Activated gamma-delta T cell treated with anti-CD3 and anti-CD28 coated beads, Interleukin-2, amount 50 U/mL, for 16 hours (primary cell): ENCODE data around the gene RNF43.
"Not testable (repeated sequence)": the region's sequence is repeated elsewhere in the genome, so short reads cannot be mapped to it uniquely, and the experiment has no call there.

Experiments used
- DNase-seq: peaks from one replicate; pipeline ENCODE4 v3.0.0-alpha.2; 2020; ENCODE audit warnings: low read depth

RNF43 gene

GRCh38 chr17:58409432-58409831 is 7.9 kb downstream of the RNF43 start:
- no peak for DNase-seq

GRCh38 chr17:58403311-58403710 is 14.0 kb downstream of the RNF43 start:
- DNase-seq: no peak

- no peak for DNase-seq
These were observed 14.7 kb downstream of the RNF43 start for GRCh38 chr17:58402679-58403078.

GRCh38 chr17:58402047-58402446 is 15.3 kb downstream of the RNF43 start:
- no peak for DNase-seq

DNA sequence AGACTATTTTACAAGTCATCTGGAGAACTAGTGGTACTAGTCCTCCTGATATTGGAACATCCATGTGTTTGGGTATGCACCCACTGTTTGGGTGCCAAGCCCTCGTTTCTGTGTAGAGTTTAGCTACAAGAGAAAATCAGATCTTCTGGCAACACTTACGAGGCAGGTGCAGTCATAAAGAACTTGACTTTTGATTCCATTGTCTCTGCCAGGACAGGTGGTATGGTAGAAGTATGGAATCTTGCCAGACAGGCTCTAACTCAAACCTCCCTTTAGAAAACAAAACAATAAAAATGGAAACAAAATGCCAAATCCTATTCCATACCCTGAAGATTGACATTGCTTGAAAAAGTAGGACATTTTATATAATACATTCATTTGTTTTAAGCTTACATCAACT is 16.0 kb downstream of the RNF43 start:
- no peak for DNase-seq

DNA sequence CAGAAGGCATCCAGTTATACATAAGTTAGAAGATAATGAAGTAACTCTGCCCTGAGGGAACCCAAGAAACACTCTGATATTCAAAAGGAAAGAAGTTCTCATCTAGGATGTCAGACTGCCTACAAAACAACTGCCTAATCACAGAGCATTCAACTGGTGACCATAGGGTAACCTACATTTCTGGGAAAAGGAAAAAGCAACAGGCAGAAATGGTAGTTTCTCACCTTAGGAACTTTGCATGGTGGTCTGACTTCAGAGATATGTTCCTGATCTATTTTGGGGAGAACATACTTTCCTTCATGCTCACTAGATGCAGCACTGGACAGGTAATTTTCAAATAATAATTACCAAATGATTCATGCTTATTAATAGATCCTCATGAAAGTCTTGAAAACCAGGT is 16.5 kb downstream of the RNF43 start:
- DNase-seq: no peak

- DNase-seq: no peak
These were observed 17.4 kb downstream of the RNF43 start for GRCh38 chr17:58399974-58400373.

DNA sequence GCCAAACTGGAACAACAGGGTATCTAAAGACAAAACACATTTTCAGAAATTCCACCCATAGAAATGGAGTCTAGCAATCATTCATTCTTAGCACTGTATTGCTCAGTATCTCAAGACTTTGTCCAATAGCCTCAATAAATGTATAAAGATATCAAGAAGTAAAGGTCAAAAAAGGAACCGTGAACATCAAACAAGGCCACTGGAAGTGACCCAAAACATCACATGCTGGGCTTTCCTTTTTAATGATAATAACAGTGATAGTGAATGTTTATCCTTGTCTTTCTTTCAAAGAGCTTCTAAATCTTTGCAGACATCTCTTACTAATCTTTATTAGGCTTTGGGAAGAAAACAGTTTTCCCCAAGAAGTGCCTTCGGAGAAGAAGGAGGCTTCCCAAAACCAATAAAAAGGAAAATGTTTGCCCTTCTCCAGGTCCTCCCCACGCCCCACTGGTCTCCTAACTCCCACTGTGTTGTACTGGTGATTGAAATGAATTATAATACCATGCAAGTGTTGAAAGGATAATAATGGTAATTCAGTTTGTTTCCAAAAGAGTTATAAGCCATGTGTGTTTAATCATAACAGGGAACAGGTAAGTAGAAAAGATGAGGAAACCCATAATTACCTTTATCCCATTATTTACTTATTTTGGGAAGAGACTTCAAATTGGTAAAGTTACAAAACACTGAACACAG is 18.6 kb downstream of the RNF43 start:
- DNase-seq: no peak

DNA sequence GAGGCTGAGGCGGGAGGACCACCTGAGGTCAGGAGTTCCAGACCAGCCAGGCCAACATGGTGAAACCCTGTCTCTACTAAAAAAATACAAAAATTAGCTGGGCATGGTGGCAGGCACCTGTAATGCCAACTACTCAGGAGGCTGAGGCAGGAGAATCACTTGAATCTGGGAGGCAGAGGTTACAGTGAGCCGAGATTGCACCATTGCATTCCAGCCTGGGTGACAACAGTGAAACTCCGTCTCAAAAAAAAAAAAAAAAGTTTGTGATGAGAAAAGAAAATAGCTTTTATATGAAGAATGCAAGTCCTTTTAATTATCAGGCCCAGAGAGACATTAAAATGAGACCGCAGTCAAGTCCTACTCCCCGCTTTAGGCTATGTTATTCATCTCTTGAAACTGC is 19.9 kb downstream of the RNF43 start:
- not testable (repeated sequence) for DNase-seq

DNA sequence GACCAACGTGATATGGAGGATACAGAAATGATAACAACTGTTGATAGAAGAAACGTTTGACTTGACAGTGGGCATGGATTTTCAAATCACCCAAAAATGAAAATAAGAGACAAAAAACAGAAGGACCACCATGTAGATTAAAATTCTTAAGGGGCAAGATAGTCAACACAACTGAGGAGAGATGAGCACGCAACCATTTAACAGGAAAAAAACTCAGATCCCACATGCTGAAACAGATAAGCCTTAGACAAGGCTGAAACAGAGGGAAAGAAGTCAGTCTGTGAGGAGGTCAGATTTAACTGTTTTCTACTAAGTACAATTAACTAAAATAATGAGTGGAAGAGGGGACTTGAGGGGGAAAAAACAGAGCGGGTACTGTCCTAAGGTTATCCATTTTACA is 21.2 kb downstream of the RNF43 start:
- no peak for DNase-seq

GRCh38 chr17:58394534-58395223 is 22.7 kb downstream of the RNF43 start:
- no peak for DNase-seq

GRCh38 chr17:58391302-58391984 is 25.9 kb downstream of the RNF43 start:
- no peak for DNase-seq

DNA sequence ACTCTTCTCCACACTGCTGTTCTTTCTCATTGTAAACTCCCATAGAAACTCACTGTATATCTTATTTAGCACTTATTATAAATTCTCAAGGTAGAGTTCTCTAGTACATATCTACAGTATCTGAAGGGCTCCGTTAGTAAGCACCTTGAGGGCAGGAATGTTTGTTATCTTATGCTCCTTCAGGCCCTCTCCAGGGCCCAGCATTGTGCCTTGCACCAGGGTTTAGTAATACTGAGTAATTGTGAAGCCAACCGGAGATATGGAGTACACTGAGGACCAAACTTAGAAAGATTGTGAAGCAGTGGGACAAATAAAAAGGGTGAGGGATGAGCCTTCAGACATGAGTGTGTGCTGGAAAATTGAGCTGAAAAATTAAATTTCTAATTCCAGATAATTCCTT is 26.4 kb downstream of the RNF43 start:
- DNase-seq: no peak

DNA sequence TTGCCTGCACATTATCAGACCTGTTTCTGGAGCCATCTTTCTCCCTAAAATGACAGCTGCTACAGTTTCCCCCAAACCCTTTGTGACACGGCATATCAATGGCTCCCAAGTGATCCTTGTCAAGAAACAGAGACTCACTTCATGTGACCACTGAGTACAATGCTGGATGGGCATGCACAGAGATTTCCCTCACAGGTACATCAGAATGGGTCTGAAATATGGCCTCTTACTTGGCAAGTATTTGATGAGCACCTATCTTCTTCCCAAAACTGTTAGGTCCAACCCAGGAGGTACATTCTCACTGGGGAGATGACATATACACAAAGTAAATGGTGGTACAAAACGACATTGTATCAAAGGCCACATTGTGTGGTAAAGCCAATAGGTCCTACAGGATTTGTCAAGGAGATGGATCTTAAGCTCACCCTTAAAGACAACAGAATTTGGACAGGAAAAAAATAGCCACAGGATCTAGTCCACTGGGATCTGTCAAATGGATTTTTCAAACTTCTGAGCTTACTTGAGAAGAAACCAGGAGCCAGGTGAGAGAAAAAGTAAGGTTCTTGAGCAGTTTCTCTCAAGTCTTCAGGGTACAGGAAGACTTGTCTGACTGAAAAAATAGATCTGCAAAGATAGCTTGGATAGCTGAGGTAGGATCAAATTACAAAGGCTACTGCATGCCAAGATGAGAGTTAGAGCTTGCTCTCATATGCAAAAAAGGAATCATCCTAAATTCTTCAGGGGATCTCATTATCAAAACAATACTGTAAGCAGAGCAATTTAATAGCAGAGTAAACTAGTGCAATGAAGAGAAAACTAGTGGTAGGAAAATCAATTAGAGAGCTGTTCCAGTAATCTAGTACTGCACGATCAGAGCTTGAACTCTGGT is 28.8 kb downstream of the RNF43 start:
- DNase-seq: no peak

DNA sequence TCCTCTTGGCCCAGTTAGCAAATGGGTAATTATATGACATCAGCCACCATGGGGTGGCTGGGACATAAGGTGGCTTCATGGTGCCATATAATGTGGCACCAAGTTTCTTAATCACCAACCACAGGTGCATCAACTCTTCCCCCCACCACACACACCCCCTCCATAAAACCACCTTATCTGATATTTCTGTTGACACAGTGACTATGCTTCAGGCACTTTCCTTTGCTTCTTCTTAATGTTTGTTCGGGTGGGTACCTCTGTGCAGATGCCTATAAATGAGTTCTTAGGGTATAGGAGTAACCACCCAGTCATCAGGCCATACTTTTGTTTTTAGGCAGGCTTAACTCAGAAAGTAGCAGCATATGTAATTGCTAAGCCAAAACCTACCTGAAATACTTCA is 29.5 kb downstream of the RNF43 start:
- no peak for DNase-seq

GRCh38 chr17:58386708-58387107 is 30.6 kb downstream of the RNF43 start:
- DNase-seq: no peak

DNA sequence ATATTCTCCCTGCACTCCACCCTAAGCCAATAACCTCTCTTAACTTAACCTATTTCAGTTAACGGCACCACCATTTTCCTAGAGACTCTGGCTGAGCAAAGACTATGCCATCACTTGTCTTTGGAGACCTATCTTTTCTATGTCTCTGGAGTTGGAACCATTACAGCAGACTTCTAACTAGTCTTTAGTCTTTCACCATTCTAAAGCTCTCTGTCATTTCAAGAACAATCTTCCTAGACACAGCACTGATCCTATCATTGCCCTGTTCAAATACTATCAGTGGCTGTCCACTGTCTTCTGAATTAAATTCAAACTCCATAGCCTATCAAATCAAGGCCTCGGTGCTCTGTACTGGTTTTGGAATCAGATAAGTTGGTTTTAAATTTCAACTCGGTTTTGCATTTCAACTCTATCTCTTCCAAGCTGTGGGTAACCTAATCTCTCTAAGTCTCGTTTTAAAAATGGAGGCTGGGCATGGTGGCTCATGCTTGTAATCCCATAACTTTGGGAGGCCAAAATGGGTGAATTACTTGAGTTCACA is 31.9 kb downstream of the RNF43 start:
- no peak for DNase-seq

- DNase-seq: no peak
These were observed 32.4 kb downstream of the RNF43 start for GRCh38 chr17:58384897-58385296.

GRCh38 chr17:58383892-58384462 is 33.4 kb downstream of the RNF43 start:
- no peak for DNase-seq

- no peak for DNase-seq
These were observed 34.5 kb downstream of the RNF43 start for GRCh38 chr17:58382872-58383242.

DNA sequence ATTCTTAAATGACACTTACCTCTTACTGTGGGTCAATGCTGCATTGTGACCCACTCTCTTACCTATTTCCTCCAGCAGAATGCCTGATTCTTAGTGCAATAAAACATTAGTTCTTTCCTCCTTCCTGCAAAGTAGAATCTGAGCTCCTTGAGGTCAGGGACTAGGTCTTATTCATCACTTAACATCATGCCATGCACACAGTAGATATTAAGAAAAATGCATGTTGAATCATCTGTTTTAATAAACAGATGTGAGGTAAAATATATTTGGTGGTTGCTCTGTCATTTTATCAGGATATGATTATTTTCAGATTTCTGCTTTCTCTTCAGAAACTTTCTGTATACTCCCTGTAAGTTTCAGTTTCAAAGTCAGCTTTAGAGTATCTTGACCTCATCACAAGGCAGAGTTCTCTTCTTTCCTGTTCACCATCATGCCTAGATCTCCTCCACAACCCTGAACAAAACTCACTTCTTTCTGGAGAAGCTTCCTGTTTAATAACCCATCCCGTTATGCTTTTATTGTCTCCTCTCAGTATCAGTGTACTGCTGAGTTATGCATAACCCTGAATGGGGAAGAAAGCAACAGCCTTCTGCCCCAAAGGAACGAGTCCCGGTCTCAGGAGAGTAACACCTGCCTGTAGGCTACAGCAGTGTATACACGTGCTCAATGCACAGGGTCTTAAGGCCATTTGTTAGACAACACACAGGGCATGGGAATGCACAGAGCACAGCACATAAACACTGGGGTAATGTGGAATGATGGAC is 35.0 kb downstream of the RNF43 start:
- no peak for DNase-seq
